ENCODE data around the gene ZEB2. TPM values are rescaled to one million over a fixed set of nuclear protein-coding genes. Genes with fewer than 3 reads are reported as not detected.

Gene ZEB2
- total RNA-seq, 2 experiments from 2014 or later: 40.4 to 40.9 TPM

DNA sequence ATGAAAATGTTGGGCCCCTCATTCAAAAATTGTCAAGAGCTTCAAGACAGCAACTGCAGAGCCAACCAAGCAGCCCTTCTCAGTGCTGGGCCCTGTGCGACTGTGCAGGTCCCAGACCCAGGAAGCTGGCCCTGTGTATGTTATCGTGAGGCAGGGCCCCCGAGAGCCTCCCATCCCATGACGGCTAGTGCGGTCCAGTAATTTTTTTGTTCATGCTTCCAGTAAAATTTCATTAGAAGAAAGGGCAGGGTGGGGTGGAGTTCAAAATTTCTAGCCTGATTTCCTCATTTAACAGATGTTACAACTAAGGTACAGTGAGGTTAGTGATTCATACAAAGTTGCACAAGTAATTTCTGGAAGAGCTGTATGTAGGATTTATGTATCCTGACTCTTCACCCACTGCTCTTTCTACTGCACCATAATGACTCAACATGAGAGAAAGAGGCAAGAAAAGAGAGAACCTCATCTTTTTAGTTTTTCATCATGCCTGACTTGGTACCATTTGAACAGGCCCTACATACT lies 105.5 kb downstream of the ZEB2 start:
- H3K4me3 Mint-ChIP-seq: peak overlapping the region; percentile 33

DNA sequence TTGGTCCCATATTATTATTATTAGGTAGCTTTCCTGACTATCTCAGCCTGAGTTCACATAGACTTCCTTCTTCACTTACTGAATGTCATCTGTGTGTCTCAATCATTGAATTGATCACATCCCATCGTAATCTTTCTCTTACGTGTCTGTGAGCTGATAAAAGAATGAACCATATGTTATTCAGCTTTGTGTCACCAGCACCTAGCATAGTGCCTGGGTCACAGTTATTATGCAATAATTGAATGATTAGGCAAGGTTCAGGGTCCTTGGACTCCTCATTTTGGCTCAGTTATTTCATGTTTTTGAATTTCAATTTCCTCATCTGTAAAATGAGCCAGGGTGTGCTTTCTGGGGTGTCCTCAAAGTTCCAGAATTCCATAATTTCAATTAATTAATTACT lies 107.2 kb downstream of the ZEB2 start:
- no peak for ATAC-seq
- no peak overlapping the region for H3K4me3 Mint-ChIP-seq
- DNase-seq: no peak
- peaks cover 22% of the 10 kb centered on the region for H3K4me1 Mint-ChIP-seq
- H3K27ac Mint-ChIP-seq: no peak overlapping the region
- no peaks in the 10 kb centered on the region for H3K27me3 Mint-ChIP-seq
- H3K9me3 Mint-ChIP-seq (ENCODE audit: low read depth): peaks cover 2% of the 10 kb centered on the region
- peaks cover 54% of the 10 kb centered on the region for H3K36me3 Mint-ChIP-seq
- CTCF ChIA-PET: no interaction called here

More for the DNA sequence above, 105.5 kb downstream of the ZEB2 start:
- Mint-ChIP-seq H3K9me3 (ENCODE audit: low read depth) (peaks cover 2% of the 10 kb centered on the region), H3K27ac (peak overlapping the region; percentile 78), H3K27me3 (no peaks in the 10 kb centered on the region), H3K4me1 (peaks cover 23% of the 10 kb centered on the region), H3K36me3 (peaks cover 46% of the 10 kb centered on the region)
- CTCF ChIA-PET: interaction anchor here (1.0 to 1.8 kb wide), 2 partner anchors 16 kb away, joined by 3 to 5 read pairs; no protein-coding TSS in a partner anchor
- DNase-seq (peak; percentile 45), ATAC-seq (peak; percentile 84)

- no peak overlapping the region for H3K27ac Mint-ChIP-seq
- H3K27me3 Mint-ChIP-seq: no peaks in the 10 kb centered on the region
- CTCF ChIA-PET: no interaction called here
- H3K4me1 Mint-ChIP-seq: peaks cover 24% of the 10 kb centered on the region
- no peak for ATAC-seq
- no peak for DNase-seq
- no peak overlapping the region for H3K4me3 Mint-ChIP-seq
- peaks cover 50% of the 10 kb centered on the region for H3K36me3 Mint-ChIP-seq
- H3K9me3 Mint-ChIP-seq (ENCODE audit: low read depth): no peaks in the 10 kb centered on the region
Observed at GRCh38 chr2:144411473-144411872, 108.4 kb downstream of the ZEB2 start.

GRCh38 chr2:144409241-144409640 lies 110.7 kb downstream of the ZEB2 start:
- Mint-ChIP-seq H3K36me3 (peaks cover 46% of the 10 kb centered on the region), H3K9me3 (ENCODE audit: low read depth) (no peaks in the 10 kb centered on the region), H3K27me3 (no peaks in the 10 kb centered on the region), H3K4me3 (no peak overlapping the region), H3K4me1 (peaks cover 22% of the 10 kb centered on the region), H3K27ac (no peak overlapping the region)
- CTCF ChIA-PET: interaction anchor here (1.3 kb wide), 1 partner anchor 46 kb away, joined by 3 read pairs; no protein-coding TSS in a partner anchor
- DNase-seq (no peak), ATAC-seq (no peak)

DNA sequence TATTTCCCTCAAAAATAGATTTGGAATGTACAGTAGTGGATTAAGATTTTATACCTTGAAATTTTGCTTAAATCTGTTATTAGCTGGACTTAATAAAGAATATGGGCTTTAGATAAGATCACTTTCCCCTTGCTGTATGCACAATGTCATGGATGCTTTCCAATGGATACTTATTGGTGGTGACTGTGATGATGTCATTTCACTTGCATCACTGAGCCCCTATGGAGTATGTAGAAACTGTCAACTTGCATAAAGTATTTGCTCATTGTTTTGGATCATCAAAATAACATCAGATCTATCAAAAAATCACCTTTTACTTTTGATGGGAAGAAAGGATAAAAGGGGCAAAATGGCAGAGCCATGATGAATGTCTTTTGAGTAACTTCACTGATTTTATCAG lies 112.7 kb downstream of the ZEB2 start:
- no peak overlapping the region for H3K4me3 Mint-ChIP-seq
- CTCF ChIA-PET: no interaction called here
- DNase-seq: no peak
- H3K27me3 Mint-ChIP-seq: no peaks in the 10 kb centered on the region
- H3K27ac Mint-ChIP-seq: no peak overlapping the region
- no peak for ATAC-seq
- H3K9me3 Mint-ChIP-seq (ENCODE audit: low read depth): no peaks in the 10 kb centered on the region
- peaks cover 18% of the 10 kb centered on the region for H3K4me1 Mint-ChIP-seq
- peaks cover 48% of the 10 kb centered on the region for H3K36me3 Mint-ChIP-seq

DNA sequence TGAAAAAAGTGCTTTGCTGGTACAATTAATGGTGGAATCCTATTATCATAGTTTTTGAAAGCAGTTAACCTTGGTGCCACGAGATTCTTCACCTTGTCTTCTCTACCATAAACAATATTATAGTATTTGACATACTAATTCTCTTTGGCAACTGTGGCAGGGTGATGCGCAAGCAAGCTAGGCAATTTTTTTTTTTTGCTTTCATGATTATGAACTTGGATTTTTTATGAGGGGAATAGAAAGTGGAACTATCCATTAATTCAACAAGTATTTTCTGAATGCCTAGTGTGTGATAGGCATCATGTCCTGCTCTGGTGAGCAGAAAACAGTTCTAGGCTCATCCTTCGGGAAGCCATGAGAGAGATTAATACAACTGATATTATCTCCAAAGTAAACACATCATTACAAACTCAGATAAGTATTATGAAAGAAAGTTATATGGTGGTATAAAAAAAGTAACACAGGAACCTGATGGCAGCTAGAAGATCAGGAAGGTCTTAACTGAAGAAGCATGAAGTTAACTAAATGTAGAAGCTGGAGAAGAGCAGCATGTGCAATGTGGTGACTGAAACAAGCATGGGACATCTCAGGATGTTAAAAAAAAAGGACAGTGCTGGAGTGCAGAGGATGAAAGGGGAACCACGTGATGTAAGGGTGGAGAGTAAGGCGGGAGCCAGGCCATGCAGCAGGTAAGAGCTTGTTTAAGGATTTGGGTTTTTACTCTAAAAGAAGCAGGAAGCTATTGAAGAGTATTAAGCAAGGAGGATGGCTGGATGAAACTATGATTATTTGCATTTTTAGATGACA lies 113.7 kb downstream of the ZEB2 start:
- no peak overlapping the region for H3K4me3 Mint-ChIP-seq
- no peaks in the 10 kb centered on the region for H3K9me3 Mint-ChIP-seq (ENCODE audit: low read depth)
- no peaks in the 10 kb centered on the region for H3K27me3 Mint-ChIP-seq
- DNase-seq (no peak), ATAC-seq (no peak)
- H3K27ac Mint-ChIP-seq: no peak overlapping the region
- peaks cover 53% of the 10 kb centered on the region for H3K36me3 Mint-ChIP-seq
- H3K4me1 Mint-ChIP-seq: peaks cover 18% of the 10 kb centered on the region
- CTCF ChIA-PET: no interaction called here

GRCh38 chr2:144405321-144405720 lies 114.6 kb downstream of the ZEB2 start:
- peaks cover 59% of the 10 kb centered on the region for H3K36me3 Mint-ChIP-seq
- H3K4me3 Mint-ChIP-seq: no peak overlapping the region
- H3K27ac Mint-ChIP-seq: no peak overlapping the region
- no peaks in the 10 kb centered on the region for H3K9me3 Mint-ChIP-seq (ENCODE audit: low read depth)
- ATAC-seq (no peak), DNase-seq (no peak)
- peaks cover 18% of the 10 kb centered on the region for H3K4me1 Mint-ChIP-seq
- CTCF ChIA-PET: no interaction called here
- H3K27me3 Mint-ChIP-seq: no peaks in the 10 kb centered on the region

- H3K27me3 Mint-ChIP-seq: no peaks in the 10 kb centered on the region
- ATAC-seq: no peak
- CTCF ChIA-PET: no interaction called here
- DNase-seq: no peak
- no peaks in the 10 kb centered on the region for H3K9me3 Mint-ChIP-seq (ENCODE audit: low read depth)
- H3K4me3 Mint-ChIP-seq: no peak overlapping the region
- H3K4me1 Mint-ChIP-seq: peaks cover 18% of the 10 kb centered on the region
- no peak overlapping the region for H3K27ac Mint-ChIP-seq
- peaks cover 63% of the 10 kb centered on the region for H3K36me3 Mint-ChIP-seq
Observed at GRCh38 chr2:144404586-144405314, 115.2 kb downstream of the ZEB2 start.

DNA sequence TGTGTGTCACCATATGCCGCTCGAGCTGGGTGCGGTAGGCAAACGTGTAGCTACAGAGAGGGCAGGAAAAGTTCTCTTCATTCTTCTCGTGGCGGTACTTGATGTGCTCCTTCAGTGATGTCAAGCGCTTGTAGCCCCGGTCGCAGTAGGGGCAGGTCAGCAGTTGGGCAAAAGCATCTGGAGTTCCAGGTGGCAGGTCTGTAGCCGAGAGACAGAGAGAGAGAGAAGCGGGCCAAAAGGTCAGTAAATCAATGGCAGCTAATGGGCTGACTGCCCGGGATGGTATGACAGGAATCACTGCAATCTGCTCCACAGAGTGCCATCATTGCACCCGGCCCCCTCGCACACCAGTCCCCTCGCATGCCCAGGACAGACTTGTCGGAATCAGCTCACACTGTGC lies 116.0 kb downstream of the ZEB2 start:
- DNase-seq (no peak), ATAC-seq (no peak)
- CTCF ChIA-PET: no interaction called here
- H3K9me3 Mint-ChIP-seq (ENCODE audit: low read depth): no peaks in the 10 kb centered on the region
- peaks cover 18% of the 10 kb centered on the region for H3K4me1 Mint-ChIP-seq
- no peak overlapping the region for H3K4me3 Mint-ChIP-seq
- H3K27me3 Mint-ChIP-seq: no peaks in the 10 kb centered on the region
- H3K36me3 Mint-ChIP-seq: peaks cover 64% of the 10 kb centered on the region
- H3K27ac Mint-ChIP-seq: no peak overlapping the region

DNA sequence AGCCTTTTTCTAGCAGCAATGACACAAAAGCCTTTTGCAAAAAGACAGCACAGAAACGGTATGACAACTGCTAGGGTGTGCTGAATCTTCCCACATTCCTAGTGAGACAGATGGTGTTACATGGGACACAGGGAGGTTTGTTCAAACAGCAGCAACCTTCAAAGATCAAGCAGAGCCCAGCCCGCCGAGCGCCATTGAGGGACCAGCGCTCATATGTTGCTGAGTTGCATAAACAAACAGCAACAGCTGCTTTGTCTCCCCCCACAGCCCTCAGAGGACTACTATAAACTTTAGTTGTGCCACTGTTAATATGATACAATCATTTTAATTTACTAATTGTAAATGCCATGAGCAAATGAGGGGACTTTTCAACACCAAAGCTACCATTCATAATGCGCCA lies 117.7 kb downstream of the ZEB2 start:
- no peak overlapping the region for H3K4me3 Mint-ChIP-seq
- H3K36me3 Mint-ChIP-seq: peaks cover 65% of the 10 kb centered on the region
- no peaks in the 10 kb centered on the region for H3K27me3 Mint-ChIP-seq
- DNase-seq: no peak
- H3K4me1 Mint-ChIP-seq: peaks cover 18% of the 10 kb centered on the region
- H3K27ac Mint-ChIP-seq: no peak overlapping the region
- CTCF ChIA-PET: no interaction called here
- no peak for ATAC-seq
- no peaks in the 10 kb centered on the region for H3K9me3 Mint-ChIP-seq (ENCODE audit: low read depth)

GRCh38 chr2:144401036-144401435 lies 118.9 kb downstream of the ZEB2 start:
- no peaks in the 10 kb centered on the region for H3K27me3 Mint-ChIP-seq
- H3K9me3 Mint-ChIP-seq (ENCODE audit: low read depth): no peaks in the 10 kb centered on the region
- CTCF ChIA-PET: no interaction called here
- H3K27ac Mint-ChIP-seq: no peak overlapping the region
- DNase-seq: no peak
- peaks cover 68% of the 10 kb centered on the region for H3K36me3 Mint-ChIP-seq
- H3K4me1 Mint-ChIP-seq: peaks cover 17% of the 10 kb centered on the region
- H3K4me3 Mint-ChIP-seq: no peak overlapping the region
- no peak for ATAC-seq

- ATAC-seq: no peak
- H3K4me3 Mint-ChIP-seq: no peak overlapping the region
- no peaks in the 10 kb centered on the region for H3K9me3 Mint-ChIP-seq (ENCODE audit: low read depth)
- H3K27ac Mint-ChIP-seq: no peak overlapping the region
- peaks cover 6% of the 10 kb centered on the region for H3K4me1 Mint-ChIP-seq
- H3K27me3 Mint-ChIP-seq: no peaks in the 10 kb centered on the region
- CTCF ChIA-PET: interaction anchor here (0.5 kb wide), 1 partner anchor 311 kb away, joined by 3 read pairs; no protein-coding TSS in a partner anchor
- DNase-seq: no peak
- H3K36me3 Mint-ChIP-seq: peaks cover 60% of the 10 kb centered on the region
Observed at GRCh38 chr2:144396318-144396717, 123.6 kb downstream of the ZEB2 start.

- Mint-ChIP-seq H3K9me3 (ENCODE audit: low read depth) (no peaks in the 10 kb centered on the region), H3K4me3 (no peak overlapping the region), H3K4me1 (no peaks in the 10 kb centered on the region), H3K36me3 (peaks cover 24% of the 10 kb centered on the region), H3K27ac (no peak overlapping the region), H3K27me3 (no peaks in the 10 kb centered on the region)
- CTCF ChIA-PET: no interaction called here
- no peak for ATAC-seq
- no peak for DNase-seq
Observed at GRCh38 chr2:144390424-144391020, 129.4 kb downstream of the ZEB2 start.

Data from activated CD8-positive, alpha-beta memory T cell treated with anti-CD3 and anti-CD28 coated beads, Interleukin-2, amount 10 ng/mL, durations not matched to agents 7 days and 5 days (primary cell).